NCI-H2196 (cell line): ENCODE results near the gene ATP6V0E1.
"Not testable (repeated sequence)": the region's sequence is repeated elsewhere in the genome, so short reads cannot be mapped to it uniquely, and the experiment has no call there.

ENCODE experiments used
- DNase-seq: peaks from one replicate; lab custom pipeline; 2025; ENCODE audit not compliant: unreplicated experiment; lab: John Stamatoyannopoulos, UW

The ATP6V0E1 gene

DNA sequence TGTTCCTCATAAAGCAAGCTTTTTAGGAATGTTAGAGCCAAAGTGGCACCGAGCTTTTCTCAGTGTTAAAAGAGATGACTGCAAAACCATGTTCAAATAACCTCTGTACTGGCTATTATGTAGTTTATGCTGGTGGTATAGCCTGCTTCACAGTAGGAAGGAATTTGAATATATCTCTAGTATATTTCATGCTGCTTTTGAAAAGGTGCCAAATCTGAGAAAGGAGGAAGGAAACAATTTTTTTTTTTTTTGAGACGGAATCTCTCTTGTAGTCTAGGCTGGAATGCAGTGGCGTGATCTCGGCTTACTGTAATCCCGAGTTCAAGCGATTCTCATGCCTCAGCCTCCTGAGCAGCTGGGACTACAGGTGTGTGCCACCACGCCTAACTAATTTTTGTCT, 86.1 kb downstream of the ATP6V0E1 start:
- DNase-seq: no peak

DNA sequence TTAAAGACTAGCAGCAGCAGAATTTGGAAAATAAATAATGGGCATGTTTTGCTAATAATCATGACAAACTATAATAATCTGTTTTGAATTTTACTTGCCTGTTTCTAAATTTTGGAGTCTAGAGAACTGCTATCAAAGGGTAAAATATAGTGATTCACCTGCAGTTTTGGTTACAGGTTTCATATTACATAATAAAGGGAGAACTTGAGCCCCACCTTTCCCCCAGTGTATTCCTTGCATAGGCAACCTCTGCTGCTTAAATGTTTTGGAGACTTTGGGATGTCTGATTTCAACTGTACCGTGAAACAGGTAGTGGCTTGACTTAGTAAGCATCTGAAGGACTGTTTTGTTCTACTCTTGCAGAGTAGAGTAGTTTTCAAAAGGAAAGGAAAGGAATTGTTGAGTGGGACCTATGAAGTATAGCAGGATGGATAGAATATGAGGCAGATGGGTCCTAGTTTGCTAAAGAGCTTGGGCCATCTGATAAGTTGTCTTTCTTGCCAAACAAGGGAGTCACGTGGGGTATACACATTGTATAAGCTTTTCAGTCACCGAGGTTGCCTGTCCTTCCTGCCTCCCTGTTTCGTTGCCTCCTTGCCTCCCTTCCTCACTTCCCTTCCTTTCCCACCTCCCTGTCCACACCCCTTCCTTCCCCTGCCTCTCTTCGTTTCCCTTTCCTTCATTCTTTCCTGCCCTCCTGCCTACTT, 91.7 kb downstream of the ATP6V0E1 start:
- no peak for DNase-seq

DNA sequence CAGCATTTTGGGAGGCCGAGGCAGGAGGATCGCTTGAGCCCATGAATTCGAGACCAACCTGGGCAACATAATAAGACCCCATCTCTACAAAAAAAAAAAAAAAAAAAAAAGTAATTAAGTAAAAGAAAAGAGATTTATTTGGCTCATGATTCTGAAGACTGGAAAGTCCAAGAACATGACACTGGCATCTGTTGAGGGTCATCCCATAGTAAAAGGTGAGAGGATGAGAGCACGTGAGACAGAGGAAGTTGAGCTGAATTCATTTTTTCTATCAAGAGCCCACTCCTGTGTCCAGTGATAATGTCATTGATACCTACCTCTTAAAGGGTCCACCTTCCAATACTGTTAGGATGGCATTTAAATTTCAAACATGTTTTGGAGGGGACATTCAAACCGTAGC, 92.4 kb downstream of the ATP6V0E1 start:
- no peak for DNase-seq

DNA sequence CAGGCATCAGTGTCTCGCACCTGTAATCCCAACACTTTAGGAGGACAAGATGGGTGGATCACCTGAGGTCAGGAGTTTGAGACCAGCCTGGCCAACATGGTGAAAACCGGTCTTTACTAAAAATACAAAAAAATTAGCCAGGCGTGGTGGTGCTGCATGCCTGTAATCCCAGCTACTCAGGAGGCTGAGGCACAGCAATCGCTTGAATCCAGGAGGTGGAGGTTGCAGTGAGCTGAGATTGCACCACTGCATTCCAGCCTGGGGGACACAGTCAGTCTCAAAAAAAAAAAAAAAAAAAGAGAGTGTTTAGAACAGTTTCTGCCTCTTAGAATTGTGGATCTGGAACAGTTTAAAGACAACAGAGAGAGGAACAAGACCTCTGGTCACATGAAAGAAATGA, 92.9 kb downstream of the ATP6V0E1 start:
- not testable (repeated sequence) for DNase-seq

DNA sequence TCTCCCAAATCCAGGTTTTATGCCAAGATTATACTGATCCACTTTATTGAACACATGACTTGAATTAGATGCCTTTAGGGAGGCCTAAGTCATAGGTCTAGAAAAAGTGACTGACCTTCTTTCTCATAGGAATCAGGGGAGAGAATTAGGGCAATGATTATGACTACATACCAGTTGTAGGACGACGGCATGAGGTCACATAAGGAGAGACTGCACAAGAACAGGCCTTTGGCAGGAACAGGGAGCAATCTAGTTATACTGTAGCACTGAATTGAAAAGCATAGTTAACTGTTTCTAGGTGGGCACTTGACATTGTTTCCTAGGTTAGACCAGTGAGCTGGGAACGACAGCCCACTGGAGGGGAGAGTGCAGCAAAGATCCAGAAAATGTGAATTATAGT, 95.3 kb downstream of the ATP6V0E1 start:
- DNase-seq: no peak
